ENCODE measurements around the gene MYMX.
A peak's percentile ranks its signal among the peaks of the same experiment; 100 is the strongest.
"Not testable (repeated sequence)": the region's sequence is repeated elsewhere in the genome, so short reads cannot be mapped to it uniquely, and the experiment has no call there.

Gene MYMX

DNA sequence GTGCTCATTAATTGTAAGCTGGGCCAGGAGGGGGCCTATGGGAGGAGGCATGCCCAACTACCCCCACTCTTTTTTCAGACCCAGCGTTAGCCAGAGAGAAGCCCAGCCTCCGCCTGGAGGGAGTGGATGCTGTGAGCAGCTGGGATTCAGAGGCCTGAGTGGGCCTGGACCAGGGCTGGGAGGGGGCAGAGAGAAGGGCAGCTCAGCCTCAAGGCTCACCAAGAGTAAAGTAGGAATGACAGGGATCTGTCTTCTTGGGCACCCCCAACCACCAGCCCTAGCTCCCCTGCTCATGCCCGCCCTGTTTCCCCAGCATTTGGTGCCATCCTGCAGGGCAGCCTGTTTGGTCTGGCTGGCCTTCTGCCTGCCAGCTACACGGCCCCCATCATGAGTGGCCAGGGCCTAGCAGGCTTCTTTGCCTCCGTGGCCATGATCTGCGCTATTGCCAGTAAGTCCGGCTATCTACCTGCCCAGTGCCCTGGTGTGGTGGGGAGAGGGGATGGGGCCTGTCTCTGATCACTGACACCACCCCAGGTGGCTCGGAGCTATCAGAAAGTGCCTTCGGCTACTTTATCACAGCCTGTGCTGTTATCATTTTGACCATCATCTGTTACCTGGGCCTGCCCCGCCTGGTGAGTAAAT lies 13.4 kb downstream of the MYMX start:
- TF ChIP-seq, protein P1, sequence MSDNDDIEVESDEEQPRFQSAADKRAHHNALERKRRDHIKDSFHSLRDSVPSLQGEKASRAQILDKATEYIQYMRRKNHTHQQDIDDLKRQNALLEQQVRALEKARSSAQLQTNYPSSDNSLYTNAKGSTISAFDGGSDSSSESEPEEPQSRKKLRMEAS (IDR thresholded peaks at IDR 0.05; ENCODE audit: low read depth, low read length), result no peak
- TF ChIP-seq MYC (IDR thresholded peaks at IDR 0.05; ENCODE audit: low read depth, low read length), result no peak
- TF ChIP-seq POLR2A (IDR thresholded peaks at IDR 0.05; ENCODE audit: extremely low read depth, insufficient read length), result no peak
- TF ChIP-seq, protein P2, sequence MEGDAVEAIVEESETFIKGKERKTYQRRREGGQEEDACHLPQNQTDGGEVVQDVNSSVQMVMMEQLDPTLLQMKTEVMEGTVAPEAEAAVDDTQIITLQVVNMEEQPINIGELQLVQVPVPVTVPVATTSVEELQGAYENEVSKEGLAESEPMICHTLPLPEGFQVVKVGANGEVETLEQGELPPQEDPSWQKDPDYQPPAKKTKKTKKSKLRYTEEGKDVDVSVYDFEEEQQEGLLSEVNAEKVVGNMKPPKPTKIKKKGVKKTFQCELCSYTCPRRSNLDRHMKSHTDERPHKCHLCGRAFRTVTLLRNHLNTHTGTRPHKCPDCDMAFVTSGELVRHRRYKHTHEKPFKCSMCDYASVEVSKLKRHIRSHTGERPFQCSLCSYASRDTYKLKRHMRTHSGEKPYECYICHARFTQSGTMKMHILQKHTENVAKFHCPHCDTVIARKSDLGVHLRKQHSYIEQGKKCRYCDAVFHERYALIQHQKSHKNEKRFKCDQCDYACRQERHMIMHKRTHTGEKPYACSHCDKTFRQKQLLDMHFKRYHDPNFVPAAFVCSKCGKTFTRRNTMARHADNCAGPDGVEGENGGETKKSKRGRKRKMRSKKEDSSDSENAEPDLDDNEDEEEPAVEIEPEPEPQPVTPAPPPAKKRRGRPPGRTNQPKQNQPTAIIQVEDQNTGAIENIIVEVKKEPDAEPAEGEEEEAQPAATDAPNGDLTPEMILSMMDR (IDR thresholded peaks at IDR 0.05; ENCODE audit: low read depth, low read length), result no peak
- no peak for DNase-seq (ENCODE audit: low read depth)
- H3K4me3 ChIP-seq (ENCODE audit: low read depth, low read length), result no peak overlapping the region

DNA sequence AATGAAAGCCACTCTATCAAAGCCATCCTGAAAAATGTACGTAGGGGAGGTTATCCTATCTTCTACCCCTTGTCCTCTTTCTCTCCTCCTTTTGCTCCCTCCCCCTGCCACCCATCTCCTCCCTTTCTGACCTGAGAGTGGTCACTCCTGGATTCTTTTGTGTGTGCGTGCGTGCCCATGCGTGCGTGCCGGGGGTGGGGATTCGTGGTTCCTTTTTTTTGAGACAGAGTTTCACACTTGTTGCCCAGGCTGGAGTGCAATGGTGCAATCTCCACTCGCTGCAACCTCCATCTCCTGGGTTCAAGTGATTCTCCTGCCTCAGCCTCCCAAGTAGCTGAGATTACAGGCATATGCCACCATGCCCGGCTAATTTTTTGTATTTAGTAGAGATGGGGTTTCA lies 14.7 kb downstream of the MYMX start:
- H3K4me3 ChIP-seq (ENCODE audit: low read depth, low read length); DNase-seq (ENCODE audit: low read depth): not testable (repeated sequence)

DNA sequence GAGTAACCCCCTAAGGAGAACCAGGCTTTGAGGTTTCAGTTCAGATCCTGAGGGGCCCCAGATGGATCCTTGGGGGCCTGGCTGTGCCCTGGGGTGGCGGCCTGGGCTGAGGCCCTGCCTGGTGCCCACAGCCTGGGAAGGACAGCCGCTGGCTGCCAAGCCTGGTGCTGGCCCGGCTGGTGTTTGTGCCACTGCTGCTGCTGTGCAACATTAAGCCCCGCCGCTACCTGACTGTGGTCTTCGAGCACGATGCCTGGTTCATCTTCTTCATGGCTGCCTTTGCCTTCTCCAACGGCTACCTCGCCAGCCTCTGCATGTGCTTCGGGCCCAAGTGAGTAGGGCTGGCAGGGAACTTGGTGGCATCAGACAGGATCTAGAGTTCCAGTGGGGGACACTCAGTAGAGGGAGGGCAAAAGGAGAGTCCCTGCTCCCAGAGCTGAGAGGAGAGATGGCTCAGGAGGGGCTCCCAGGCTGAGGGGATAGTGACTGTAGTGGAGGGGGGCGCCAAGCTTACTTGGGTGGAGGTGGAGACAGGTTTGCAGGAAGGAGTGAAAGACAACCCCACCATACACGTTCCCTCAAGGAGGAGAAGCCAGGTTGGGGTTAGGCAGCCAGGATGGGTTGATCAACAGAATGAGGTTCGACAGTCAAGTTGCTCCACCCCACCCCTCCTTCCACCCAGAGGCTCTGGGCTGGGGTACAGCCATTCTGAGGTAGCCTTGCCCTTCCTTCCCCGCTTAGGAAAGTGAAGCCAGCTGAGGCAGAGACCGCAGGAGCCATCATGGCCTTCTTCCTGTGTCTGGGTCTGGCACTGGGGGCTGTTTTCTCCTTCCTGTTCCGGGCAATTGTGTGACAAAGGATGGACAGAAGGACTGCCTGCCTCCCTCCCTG lies 16.2 kb downstream of the MYMX start:
- DNase-seq (ENCODE audit: low read depth), result no peak
- TF ChIP-seq MYC (IDR thresholded peaks at IDR 0.05; ENCODE audit: low read depth, low read length), result no peak
- TF ChIP-seq, protein P2 (IDR thresholded peaks at IDR 0.05; ENCODE audit: low read depth, low read length), result no peak
- TF ChIP-seq, protein P1 (IDR thresholded peaks at IDR 0.05; ENCODE audit: low read depth, low read length), result no peak
- TF ChIP-seq POLR2A (IDR thresholded peaks at IDR 0.05; ENCODE audit: extremely low read depth, insufficient read length), result no peak
- no peak overlapping the region for H3K4me3 ChIP-seq (ENCODE audit: low read depth, low read length)

DNA sequence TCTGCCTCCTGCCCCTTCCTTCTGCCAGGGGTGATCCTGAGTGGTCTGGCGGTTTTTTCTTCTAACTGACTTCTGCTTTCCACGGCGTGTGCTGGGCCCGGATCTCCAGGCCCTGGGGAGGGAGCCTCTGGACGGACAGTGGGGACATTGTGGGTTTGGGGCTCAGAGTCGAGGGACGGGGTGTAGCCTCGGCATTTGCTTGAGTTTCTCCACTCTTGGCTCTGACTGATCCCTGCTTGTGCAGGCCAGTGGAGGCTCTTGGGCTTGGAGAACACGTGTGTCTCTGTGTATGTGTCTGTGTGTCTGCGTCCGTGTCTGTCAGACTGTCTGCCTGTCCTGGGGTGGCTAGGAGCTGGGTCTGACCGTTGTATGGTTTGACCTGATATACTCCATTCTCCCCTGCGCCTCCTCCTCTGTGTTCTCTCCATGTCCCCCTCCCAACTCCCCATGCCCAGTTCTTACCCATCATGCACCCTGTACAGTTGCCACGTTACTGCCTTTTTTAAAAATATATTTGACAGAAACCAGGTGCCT lies 16.9 kb downstream of the MYMX start:
- no peak for DNase-seq (ENCODE audit: low read depth)
- TF ChIP-seq POLR2A (IDR thresholded peaks at IDR 0.05; ENCODE audit: extremely low read depth, insufficient read length), result no peak
- TF ChIP-seq, protein P1 (IDR thresholded peaks at IDR 0.05; ENCODE audit: low read depth, low read length), result no peak
- TF ChIP-seq, protein P2 (IDR thresholded peaks at IDR 0.05; ENCODE audit: low read depth, low read length), result no peak
- TF ChIP-seq MYC (IDR thresholded peaks at IDR 0.05; ENCODE audit: low read depth, low read length), result no peak
- H3K4me3 ChIP-seq (ENCODE audit: low read depth, low read length), result no peak overlapping the region

DNA sequence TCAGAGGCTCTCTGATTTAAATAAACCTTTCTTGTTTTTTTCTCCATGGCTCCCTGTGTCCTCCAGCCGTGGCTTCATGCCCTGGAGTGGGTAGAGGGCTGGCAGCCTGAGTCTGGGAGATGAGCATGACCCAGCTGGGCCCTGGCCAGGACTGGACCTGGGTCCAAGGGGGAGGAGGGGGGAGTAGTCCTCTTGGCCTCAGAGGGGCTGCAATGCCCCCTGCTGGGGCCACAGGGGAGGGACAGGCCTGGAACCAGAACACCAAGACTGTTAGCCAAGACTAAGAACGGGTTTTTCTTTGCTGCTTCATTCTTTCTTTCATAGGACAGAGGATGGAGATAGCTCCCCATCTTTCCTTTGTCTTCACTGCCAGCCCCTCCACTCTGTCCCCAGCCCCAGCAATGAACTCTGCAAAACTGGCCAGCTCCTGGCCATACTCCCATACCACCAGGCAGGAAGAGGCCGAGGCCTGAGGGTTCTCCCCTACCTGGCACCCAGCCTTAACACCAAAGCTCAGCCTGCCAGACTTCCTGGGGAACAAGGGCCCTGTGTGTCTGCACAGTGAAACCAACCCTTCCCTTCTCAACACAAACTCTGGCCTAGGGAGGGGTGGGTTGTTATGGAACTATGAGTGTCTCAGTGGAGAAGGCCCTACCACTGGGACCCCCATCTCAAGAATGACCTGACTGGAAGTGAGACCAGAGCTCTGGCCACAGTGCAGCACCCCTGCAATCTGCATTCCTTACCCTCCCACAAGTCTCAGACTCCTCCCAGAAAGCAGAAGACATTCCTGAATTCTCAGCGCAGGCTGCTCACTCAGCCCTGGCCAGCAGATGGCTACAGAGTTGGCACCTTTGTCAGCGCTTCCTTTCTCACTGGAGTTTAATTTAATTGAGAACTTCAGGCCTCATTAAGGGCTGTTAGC lies 17.6 kb downstream of the MYMX start:
- peak; percentile 57 for DNase-seq (ENCODE audit: low read depth)

More for the DNA sequence above, 17.6 kb downstream of the MYMX start:
- TF ChIP-seq POLR2A (IDR thresholded peaks at IDR 0.05; ENCODE audit: extremely low read depth, insufficient read length) (no peak), MYC (IDR thresholded peaks at IDR 0.05; ENCODE audit: low read depth, low read length) (no peak)
- TF ChIP-seq, protein P2 (IDR thresholded peaks at IDR 0.05; ENCODE audit: low read depth, low read length), result peak; percentile 78
- H3K4me3 ChIP-seq (ENCODE audit: low read depth, low read length), result no peak overlapping the region

Measured in NB4 (cell line).